Activated T-cell treated with anti-CD3 and anti-CD28 coated beads, Interleukin-2, amount 50 U/mL, for 72 hours (primary cell): Measurements from ENCODE around the gene LRRC7. TPM values are rescaled to one million over a fixed set of nuclear protein-coding genes. Genes with fewer than 3 reads are reported as not detected.

Experiments
- ATAC-seq, 2 donors: fragments of 150-1000 bp; cut with Tn5 transposase; replicated peaks in 1 of 2; 2 replicates each; pipeline ENCODE4 v1.10.0; 2021; ENCODE audit warnings: moderate library complexity in 2 of 2, mild to moderate bottlenecking in 1 of 2
- DNase-seq, 2 donors: peaks; one replicate each; pipeline ENCODE4 v3.0.0; 2021 to 2022; ENCODE audit warnings: mixed read lengths in 1 of 2
- H3K27ac Mint-ChIP-seq: one replicate; pipeline ENCODE4 v1.8.0; 2022; ENCODE audit warnings: mild to moderate bottlenecking, moderate library complexity, mixed read lengths
- H3K27me3 Mint-ChIP-seq: one replicate; pipeline ENCODE4 v1.8.0; 2022; ENCODE audit warnings: low read depth, mixed read lengths
- H3K36me3 Mint-ChIP-seq, 2 donors: one replicate each; pipeline ENCODE4 v1.8.0; 2022; ENCODE audit warnings: mixed read lengths in 2 of 2, mild to moderate bottlenecking in 1 of 2; ENCODE audit not compliant: insufficient read depth in 2 of 2
- H3K4me1 Mint-ChIP-seq: one replicate; pipeline ENCODE4 v1.8.0; 2022; ENCODE audit warnings: low read depth, mixed read lengths
- H3K4me3 Mint-ChIP-seq, 2 donors: one replicate each; pipeline ENCODE4 v1.8.0; 2022; ENCODE audit warnings: mild to moderate bottlenecking in 2 of 2, mixed read lengths in 2 of 2, moderate library complexity in 2 of 2
- H3K9me3 Mint-ChIP-seq, 2 donors: one replicate each; pipeline ENCODE4 v1.8.0; 2022; ENCODE audit warnings: mixed read lengths in 2 of 2
- total RNA-seq, 2 donors: library from RNA; stranded (reverse); gene quantifications; one replicate each; pipeline ENCODE4 v1.2.3, GENCODE V29; 2022

LRRC7 gene
- total RNA-seq, 2 donors from 2014 or later, result 0.22 TPM; not detected in 1

GRCh38 chr1:69765951-69766350 lies 198.2 kb downstream of the LRRC7 start:
- DNase-seq (no peak), ATAC-seq (no peak)
- no peaks in the 10 kb centered on the region for H3K4me1 Mint-ChIP-seq
- no peaks in the 10 kb centered on the region for H3K36me3 Mint-ChIP-seq
- H3K4me3 Mint-ChIP-seq, result no peak overlapping the region
- no peaks in the 10 kb centered on the region for H3K27me3 Mint-ChIP-seq
- H3K27ac Mint-ChIP-seq, result no peak overlapping the region
- H3K9me3 Mint-ChIP-seq, result peaks cover 2 to 8% of the 10 kb centered on the region in 2 donors

- Mint-ChIP-seq H3K27ac (no peak overlapping the region), H3K9me3 (peaks cover 2 to 8% of the 10 kb centered on the region in 2 donors), H3K36me3 (no peaks in the 10 kb centered on the region), H3K4me3 (no peak overlapping the region), H3K4me1 (no peaks in the 10 kb centered on the region), H3K27me3 (no peaks in the 10 kb centered on the region)
- ATAC-seq, result no peak
- no peak for DNase-seq
Measured at GRCh38 chr1:69766431-69767180, 198.9 kb downstream of the LRRC7 start.

GRCh38 chr1:69776555-69776954 lies 208.8 kb downstream of the LRRC7 start:
- H3K4me3 Mint-ChIP-seq, result no peak overlapping the region
- H3K27me3 Mint-ChIP-seq, result no peaks in the 10 kb centered on the region
- ATAC-seq (no peak), DNase-seq (no peak)
- H3K9me3 Mint-ChIP-seq, result peaks cover 3 to 9% of the 10 kb centered on the region in 2 donors
- H3K36me3 Mint-ChIP-seq, result no peaks in the 10 kb centered on the region
- H3K4me1 Mint-ChIP-seq, result no peaks in the 10 kb centered on the region
- H3K27ac Mint-ChIP-seq, result no peak overlapping the region

GRCh38 chr1:69777423-69777822 lies 209.7 kb downstream of the LRRC7 start:
- Mint-ChIP-seq H3K9me3 (peaks cover 1 to 7% of the 10 kb centered on the region in 2 donors), H3K4me3 (no peak overlapping the region), H3K36me3 (no peaks in the 10 kb centered on the region), H3K27ac (no peak overlapping the region), H3K4me1 (no peaks in the 10 kb centered on the region), H3K27me3 (no peaks in the 10 kb centered on the region)
- ATAC-seq (no peak), DNase-seq (no peak)

GRCh38 chr1:69777971-69778370 lies 210.2 kb downstream of the LRRC7 start:
- H3K36me3 Mint-ChIP-seq, result no peaks in the 10 kb centered on the region
- ATAC-seq, result no peak
- no peak overlapping the region for H3K27ac Mint-ChIP-seq

GRCh38 chr1:69787151-69787550 lies 219.4 kb downstream of the LRRC7 start:
- no peaks in the 10 kb centered on the region for H3K4me1 Mint-ChIP-seq
- H3K36me3 Mint-ChIP-seq, result no peaks in the 10 kb centered on the region
- DNase-seq (no peak), ATAC-seq (no peak)
- no peak overlapping the region for H3K27ac Mint-ChIP-seq
- H3K9me3 Mint-ChIP-seq, result peaks cover 3 to 4% of the 10 kb centered on the region in 2 donors
- H3K27me3 Mint-ChIP-seq, result no peaks in the 10 kb centered on the region
- H3K4me3 Mint-ChIP-seq, result no peak overlapping the region

More at GRCh38 chr1:69777971-69778370, 210.2 kb downstream of the LRRC7 start:
- Mint-ChIP-seq H3K9me3 (peaks cover 1 to 7% of the 10 kb centered on the region in 2 donors), H3K27me3 (no peaks in the 10 kb centered on the region), H3K4me1 (no peaks in the 10 kb centered on the region), H3K4me3 (no peak overlapping the region)
- DNase-seq, result no peak

- DNase-seq (no peak), ATAC-seq (no peak)
- no peaks in the 10 kb centered on the region for H3K4me1 Mint-ChIP-seq
- no peaks in the 10 kb centered on the region for H3K36me3 Mint-ChIP-seq
- no peak overlapping the region for H3K4me3 Mint-ChIP-seq
- H3K27me3 Mint-ChIP-seq, result no peaks in the 10 kb centered on the region
- H3K27ac Mint-ChIP-seq, result no peak overlapping the region
- peaks cover 5 to 9% of the 10 kb centered on the region in 2 donors for H3K9me3 Mint-ChIP-seq
Measured at GRCh38 chr1:69791311-69791710, 223.6 kb downstream of the LRRC7 start.

GRCh38 chr1:69794831-69795230 lies 227.1 kb downstream of the LRRC7 start:
- Mint-ChIP-seq H3K27ac (no peak overlapping the region), H3K27me3 (no peaks in the 10 kb centered on the region), H3K4me3 (no peak overlapping the region), H3K9me3 (peaks cover 2 to 11% of the 10 kb centered on the region in 2 donors), H3K36me3 (no peaks in the 10 kb centered on the region), H3K4me1 (no peaks in the 10 kb centered on the region)
- no peak for DNase-seq
- no peak for ATAC-seq

GRCh38 chr1:69814926-69815325 lies 247.2 kb downstream of the LRRC7 start:
- peaks cover 3 to 6% of the 10 kb centered on the region in 2 donors for H3K9me3 Mint-ChIP-seq
- ATAC-seq, result no peak
- H3K36me3 Mint-ChIP-seq, result no peaks in the 10 kb centered on the region
- H3K4me3 Mint-ChIP-seq, result no peak overlapping the region
- H3K27me3 Mint-ChIP-seq, result no peaks in the 10 kb centered on the region
- no peak overlapping the region for H3K27ac Mint-ChIP-seq
- H3K4me1 Mint-ChIP-seq, result no peaks in the 10 kb centered on the region
- DNase-seq, result no peak

- peaks cover 3 to 7% of the 10 kb centered on the region in 2 donors for H3K9me3 Mint-ChIP-seq
- no peak for ATAC-seq
- no peaks in the 10 kb centered on the region for H3K36me3 Mint-ChIP-seq
- no peak for DNase-seq
- no peaks in the 10 kb centered on the region for H3K4me1 Mint-ChIP-seq
- no peak overlapping the region for H3K27ac Mint-ChIP-seq
- no peaks in the 10 kb centered on the region for H3K27me3 Mint-ChIP-seq
- no peak overlapping the region for H3K4me3 Mint-ChIP-seq
Measured at GRCh38 chr1:69824932-69825331, 257.2 kb downstream of the LRRC7 start.

GRCh38 chr1:69827732-69828131 lies 260.0 kb downstream of the LRRC7 start:
- Mint-ChIP-seq H3K27me3 (no peaks in the 10 kb centered on the region), H3K27ac (no peak overlapping the region), H3K4me1 (no peaks in the 10 kb centered on the region), H3K4me3 (no peak overlapping the region), H3K36me3 (no peaks in the 10 kb centered on the region), H3K9me3 (peaks cover 3 to 8% of the 10 kb centered on the region in 2 donors)
- no peak for DNase-seq
- no peak for ATAC-seq

GRCh38 chr1:69833536-69833935 lies 265.8 kb downstream of the LRRC7 start:
- Mint-ChIP-seq H3K27me3 (no peaks in the 10 kb centered on the region), H3K4me3 (no peak overlapping the region), H3K36me3 (no peaks in the 10 kb centered on the region), H3K27ac (no peak overlapping the region), H3K4me1 (no peaks in the 10 kb centered on the region), H3K9me3 (peaks cover 0 to 6% of the 10 kb centered on the region in 2 donors)
- ATAC-seq (no peak), DNase-seq (no peak)

GRCh38 chr1:69834336-69834735 lies 266.6 kb downstream of the LRRC7 start:
- no peaks in the 10 kb centered on the region for H3K27me3 Mint-ChIP-seq
- no peak overlapping the region for H3K4me3 Mint-ChIP-seq

GRCh38 chr1:69835955-69836354 lies 268.2 kb downstream of the LRRC7 start:
- Mint-ChIP-seq H3K36me3 (no peaks in the 10 kb centered on the region), H3K27me3 (no peaks in the 10 kb centered on the region), H3K4me3 (no peak overlapping the region), H3K9me3 (peaks cover 0 to 6% of the 10 kb centered on the region in 2 donors), H3K27ac (no peak overlapping the region), H3K4me1 (no peaks in the 10 kb centered on the region)
- DNase-seq (no peak), ATAC-seq (no peak)

More at GRCh38 chr1:69834336-69834735, 266.6 kb downstream of the LRRC7 start:
- H3K4me1 Mint-ChIP-seq, result no peaks in the 10 kb centered on the region
- DNase-seq, result no peak
- no peaks in the 10 kb centered on the region for H3K36me3 Mint-ChIP-seq
- no peak overlapping the region for H3K27ac Mint-ChIP-seq
- H3K9me3 Mint-ChIP-seq, result peaks cover 0 to 6% of the 10 kb centered on the region in 2 donors
- ATAC-seq, result no peak
